B cell (primary cell): ENCODE data around the gene KCNJ12. TPM values are rescaled to one million over a fixed set of nuclear protein-coding genes. Genes with fewer than 3 reads are reported as not detected.

Source experiments
- ATAC-seq: fragments of 200-7000 bp; cut with Tn5 transposase; one replicate; pipeline ENCODE4 v1.10.0; 2021; ENCODE audit warnings: low read depth, mild to moderate bottlenecking, moderate number of reproducible peaks, moderate library complexity
- CTCF ChIA-PET: fragments of 350-600 bp; sonication (Branson Sonifier 250); formaldehyde crosslinking; loops from one replicate; lab custom pipeline; 2021; ENCODE audit warnings: antibody characterized with exemption, inconsistent platforms; lab: Charles Lee
- POLR2A ChIA-PET: fragments of 350-600 bp; sonication (Branson Sonifier 250); formaldehyde crosslinking; loops from one replicate; lab custom pipeline; 2021; ENCODE audit warnings: antibody characterized with exemption; lab: Charles Lee
- DNase-seq: peaks from one replicate; pipeline ENCODE4 v3.0.0; 2013
- H2AFZ ChIP-seq: 2 replicates; pipeline ENCODE4 v1.6.1; 2012; ENCODE audit warnings: mild to moderate bottlenecking, low read depth, low read length; ENCODE audit not compliant: insufficient read depth, poor library complexity, severe bottlenecking
- H3K27ac ChIP-seq, 2 donors: 1 replicate in 1 of 2; 2 replicates in 1 of 2; pipeline ENCODE4 v1.5.1; 2012 to 2013; ENCODE audit warnings: low read length in 2 of 2, mild to moderate bottlenecking in 2 of 2, moderate library complexity in 1 of 2
- H3K27me3 ChIP-seq, 4 experiments: fragments of 200-600 bp in 1 of 4; sonication (generic) in 1 of 4; replicated peaks in 1 of 4; 1 replicate in 2 of 4; 2 replicates in 2 of 4; pipeline versions ENCODE4 v1.6.1 to v1.7.0; 2013 to 2016; ENCODE audit warnings: low read length in 3 of 4, mild to moderate bottlenecking in 2 of 4, mixed read lengths in 1 of 4, moderate library complexity in 1 of 4; ENCODE audit not compliant: insufficient read depth in 4 of 4, control insufficient read depth in 3 of 4; ENCODE audit errors: control extremely low read depth in 1 of 4
- H3K36me3 ChIP-seq, 2 experiments: replicated peaks in 1 of 2; 1 replicate in 1 of 2; 2 replicates in 1 of 2; pipeline versions ENCODE4 v1.6.1 to v1.7.1; 2013; ENCODE audit warnings: low read length in 1 of 2; ENCODE audit not compliant: insufficient read depth in 2 of 2, control insufficient read depth in 1 of 2; ENCODE audit errors: control extremely low read depth in 1 of 2, extremely low read depth in 1 of 2
- H3K4me1 ChIP-seq, 2 donors: fragments of 200-600 bp in 1 of 2; sonication (generic) in 1 of 2; 1 replicate in 1 of 2; 2 replicates in 1 of 2; pipeline versions ENCODE4 v1.5.1 to v1.6.1; 2013 to 2017; ENCODE audit warnings: low read length in 2 of 2; ENCODE audit not compliant: control insufficient read depth in 2 of 2, insufficient read depth in 2 of 2
- H3K4me2 ChIP-seq: replicated peaks from 2 replicates; pipeline ENCODE3; 2012; ENCODE audit warnings: mild to moderate bottlenecking, low read depth, low read length; ENCODE audit not compliant: poor library complexity, severe bottlenecking
- H3K4me3 ChIP-seq, 5 experiments: fragments of 200-600 bp in 1 of 5; sonication (generic) in 1 of 5; 1 replicate in 3 of 5; 2 replicates in 2 of 5; pipeline versions ENCODE4 v1.5.1 to v1.7.0; 2011 to 2016; ENCODE audit warnings: low read length in 4 of 5, mild to moderate bottlenecking in 4 of 5, low read depth in 2 of 5, control low read depth in 1 of 5, moderate library complexity in 1 of 5; ENCODE audit not compliant: insufficient read depth in 1 of 5; ENCODE audit errors: control extremely low read depth in 1 of 5, extremely low read depth in 1 of 5
- H3K79me2 ChIP-seq: fragments of 200-600 bp; sonication (generic); one replicate; pipeline ENCODE4 v1.6.0; 2016; ENCODE audit warnings: low read length; ENCODE audit not compliant: control insufficient read depth, insufficient read depth
- H3K9ac ChIP-seq: fragments of 200-600 bp; sonication (generic); 2 replicates; pipeline ENCODE4 v1.6.1; 2017; ENCODE audit warnings: mild to moderate bottlenecking, low read length, moderate library complexity
- H3K9me3 ChIP-seq, 3 donors: one replicate each; pipeline versions ENCODE4 v1.6.1 to v1.7.1; 2013; ENCODE audit warnings: low read length in 2 of 3; ENCODE audit not compliant: control insufficient read depth in 2 of 3, insufficient read depth in 1 of 3; ENCODE audit errors: control extremely low read depth in 1 of 3
- H4K20me1 ChIP-seq: 2 replicates; pipeline ENCODE4 v1.6.0; 2012; ENCODE audit warnings: mild to moderate bottlenecking, low read length; ENCODE audit not compliant: insufficient read depth, control insufficient read depth, poor library complexity, severe bottlenecking
- H3K27ac Mint-ChIP-seq: one replicate; pipeline ENCODE4 v1.8.0; 2021; ENCODE audit warnings: mixed read lengths
- H3K27me3 Mint-ChIP-seq: one replicate; pipeline ENCODE4 v1.8.0; 2021; ENCODE audit warnings: mixed read lengths
- H3K4me1 Mint-ChIP-seq: one replicate; pipeline ENCODE4 v1.8.0; 2021; ENCODE audit warnings: mixed read lengths
- H3K4me3 Mint-ChIP-seq: one replicate; pipeline ENCODE4 v1.8.0; 2021; ENCODE audit warnings: mixed read lengths
- H3K9me3 Mint-ChIP-seq: one replicate; pipeline ENCODE4 v1.8.0; 2022; ENCODE audit warnings: mixed read lengths; ENCODE audit not compliant: insufficient read depth
- EZH2 ChIP-seq: IDR thresholded peaks from 2 replicates; pipeline ENCODE4 v1.6.1; 2012; ENCODE audit warnings: borderline replicate concordance, low read depth, mild to moderate bottlenecking, moderate library complexity, low read length; ENCODE audit not compliant: insufficient read depth, poor library complexity, severe bottlenecking
- WGBS: methylation state at CpG from one replicate; pipeline ENCODE4 v1.1.5; 2013; ENCODE audit warnings: missing lambda C conversion rate; ENCODE audit not compliant: insufficient coverage; 5-methylcytosine and 5-hydroxymethylcytosine counted together
- intact Hi-C: fragments of 100-400 bp; cut with micrococcal nuclease; formaldehyde crosslinking; loops from one replicate; pipeline ENCODE4 v1.10.0; 2022
- polyA plus RNA-seq: library from polyadenylated mRNA; depleted of rRNA; stranded (reverse); fragments of >200 nt; gene quantifications from 2 replicates; pipeline ENCODE4 v1.2.3, GENCODE V29; 2012
- total RNA-seq, 2 donors: library from RNA; stranded (reverse); fragments of 120-200 nt in 1 of 2; gene quantifications; 1 replicate in 1 of 2; 2 replicates in 1 of 2; pipeline versions ENCODE4 v1.2.3 to v1.2.4, GENCODE V29; 2013 to 2022
- TF ChIP-seq, protein P1 (sequence below): fragments of 200-600 bp; IDR thresholded peaks from one replicate; pipeline ENCODE4 v1.8.0; 2022; ENCODE audit warnings: antibody characterized with exemption, mild to moderate bottlenecking

Gene KCNJ12
- total and polyA plus RNA-seq, 2 donors (not counting 1 experiment from before 2014, with no cell fraction given) = not detected

DNA sequence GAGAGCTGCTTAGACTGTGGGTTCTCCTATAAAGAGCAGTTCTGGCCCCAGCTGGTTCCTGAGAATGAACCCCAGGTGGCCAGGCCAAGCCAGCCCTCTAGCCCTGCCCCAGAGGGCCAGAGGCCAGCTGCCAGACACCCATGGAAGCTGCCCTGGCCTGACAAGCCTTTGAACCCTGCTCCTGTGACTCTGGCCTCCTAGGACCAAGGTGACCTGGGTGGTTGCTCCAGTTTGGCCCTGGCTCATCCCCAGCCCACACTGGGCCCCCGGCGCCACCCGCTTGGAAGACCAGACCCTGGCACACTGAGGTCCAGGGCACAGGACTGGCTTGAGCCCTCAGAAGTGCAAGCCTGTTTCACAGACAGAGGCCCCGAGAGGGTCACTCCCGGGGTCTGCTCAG, 6.8 kb upstream of the KCNJ12 start:
- H3K27me3 Mint-ChIP-seq = peaks cover 21% of the 10 kb centered on the region
- no peak overlapping the region for H3K27ac Mint-ChIP-seq
- intact Hi-C loops = no loop called here
- H2AFZ ChIP-seq = no peak overlapping the region
- no peak overlapping the region for H3K9ac ChIP-seq
- H3K4me1 Mint-ChIP-seq = peaks cover 22% of the 10 kb centered on the region
- H3K9me3 ChIP-seq = no peaks in the 10 kb centered on the region
- H3K36me3 ChIP-seq = no peaks in the 10 kb centered on the region
- peaks cover 0 to 24% (median 1%) of the 10 kb centered on the region in 4 experiments for H3K27me3 ChIP-seq
- H3K4me3 ChIP-seq = no peak overlapping the region
- H3K4me2 ChIP-seq = peak overlapping the region; percentile 41
- H3K4me1 ChIP-seq = peaks cover 13 to 23% of the 10 kb centered on the region in 2 donors
- POLR2A ChIA-PET = no interaction called here
- TF ChIP-seq, protein P1, sequence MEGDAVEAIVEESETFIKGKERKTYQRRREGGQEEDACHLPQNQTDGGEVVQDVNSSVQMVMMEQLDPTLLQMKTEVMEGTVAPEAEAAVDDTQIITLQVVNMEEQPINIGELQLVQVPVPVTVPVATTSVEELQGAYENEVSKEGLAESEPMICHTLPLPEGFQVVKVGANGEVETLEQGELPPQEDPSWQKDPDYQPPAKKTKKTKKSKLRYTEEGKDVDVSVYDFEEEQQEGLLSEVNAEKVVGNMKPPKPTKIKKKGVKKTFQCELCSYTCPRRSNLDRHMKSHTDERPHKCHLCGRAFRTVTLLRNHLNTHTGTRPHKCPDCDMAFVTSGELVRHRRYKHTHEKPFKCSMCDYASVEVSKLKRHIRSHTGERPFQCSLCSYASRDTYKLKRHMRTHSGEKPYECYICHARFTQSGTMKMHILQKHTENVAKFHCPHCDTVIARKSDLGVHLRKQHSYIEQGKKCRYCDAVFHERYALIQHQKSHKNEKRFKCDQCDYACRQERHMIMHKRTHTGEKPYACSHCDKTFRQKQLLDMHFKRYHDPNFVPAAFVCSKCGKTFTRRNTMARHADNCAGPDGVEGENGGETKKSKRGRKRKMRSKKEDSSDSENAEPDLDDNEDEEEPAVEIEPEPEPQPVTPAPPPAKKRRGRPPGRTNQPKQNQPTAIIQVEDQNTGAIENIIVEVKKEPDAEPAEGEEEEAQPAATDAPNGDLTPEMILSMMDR = no peak
- no peak for TF ChIP-seq EZH2
- H3K4me3 Mint-ChIP-seq = no peak overlapping the region
- no peaks in the 10 kb centered on the region for H3K79me2 ChIP-seq
- no peaks in the 10 kb centered on the region for H3K9me3 Mint-ChIP-seq
- no peak for ATAC-seq
- DNase-seq = no peak
- 100% methylated on average over 5 of the region's 5 CpGs for WGBS
- CTCF ChIA-PET = interaction anchor here (1.7 kb wide), 1 partner anchor 90 kb away, joined by 5 read pairs; no protein-coding TSS in a partner anchor
- H3K27ac ChIP-seq = no peak overlapping the region
- H4K20me1 ChIP-seq = no peaks in the 10 kb centered on the region

DNA sequence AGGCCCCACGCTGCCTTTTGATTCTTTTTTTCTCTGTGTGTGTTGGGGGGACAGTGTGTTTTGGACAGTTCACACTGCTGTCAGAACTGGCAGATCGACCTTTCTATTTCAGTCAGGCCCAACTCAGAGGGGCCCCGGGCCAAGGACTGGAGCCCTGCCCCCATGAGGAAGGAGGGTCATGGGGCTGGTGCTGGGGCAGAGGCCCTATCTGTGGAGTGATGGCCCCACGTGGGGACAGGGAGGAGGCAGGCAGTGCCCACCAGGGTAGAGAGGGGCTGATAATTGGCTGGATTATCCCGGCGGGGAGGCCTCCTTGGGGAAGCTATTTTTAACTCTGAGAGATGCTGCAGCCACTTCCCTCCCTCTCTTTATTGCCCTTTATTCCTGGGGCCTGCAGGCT, 5.7 kb upstream of the KCNJ12 start:
- no peaks in the 10 kb centered on the region for H3K9me3 ChIP-seq
- no peaks in the 10 kb centered on the region for H3K36me3 ChIP-seq
- no peak for DNase-seq
- H3K9ac ChIP-seq = no peak overlapping the region
- no peak for ATAC-seq
- H3K27ac Mint-ChIP-seq = no peak overlapping the region
- intact Hi-C loops = no loop called here
- H2AFZ ChIP-seq = no peak overlapping the region
- peaks cover 0 to 34% (median 8%) of the 10 kb centered on the region in 4 experiments for H3K27me3 ChIP-seq
- no peak overlapping the region for H3K4me3 ChIP-seq
- H3K4me2 ChIP-seq = no peak overlapping the region
- H3K9me3 Mint-ChIP-seq = no peaks in the 10 kb centered on the region
- WGBS = 56% methylated on average over 3 of the region's 6 CpGs
- H3K4me1 ChIP-seq = peaks cover 13 to 23% of the 10 kb centered on the region in 2 donors
- ChIA-PET POLR2A (no interaction called here), CTCF (no interaction called here)
- TF ChIP-seq, protein P1 = no peak
- no peak for TF ChIP-seq EZH2
- H3K79me2 ChIP-seq = no peaks in the 10 kb centered on the region
- peaks cover 22% of the 10 kb centered on the region for H3K4me1 Mint-ChIP-seq
- no peak overlapping the region for H3K4me3 Mint-ChIP-seq
- peaks cover 27% of the 10 kb centered on the region for H3K27me3 Mint-ChIP-seq
- H3K27ac ChIP-seq = no peak overlapping the region
- no peaks in the 10 kb centered on the region for H4K20me1 ChIP-seq
